WI38 (cell line): ENCODE data around the gene ABCA4.

Experiments used
- H3K4me3 ChIP-seq: 2 replicates; pipeline ENCODE4 v1.5.1; 2011; ENCODE audit warnings: low read depth, mild to moderate bottlenecking, control low read depth, low read length
- CTCF ChIP-seq: IDR thresholded peaks from 2 replicates; pipeline ENCODE4 v1.5.1; 2012; ENCODE audit warnings: low read depth, mild to moderate bottlenecking, control low read depth, low read length

Gene ABCA4

GRCh38 chr1:94132111-94132510 lies 11.2 kb upstream of the ABCA4 start:
- no peak overlapping the region for H3K4me3 ChIP-seq
- no peak for TF ChIP-seq CTCF

- no peak for TF ChIP-seq CTCF
- no peak overlapping the region for H3K4me3 ChIP-seq
These were observed 10.1 kb upstream of the ABCA4 start for GRCh38 chr1:94130851-94131595.

GRCh38 chr1:94126651-94127050 lies 5.7 kb upstream of the ABCA4 start:
- no peak overlapping the region for H3K4me3 ChIP-seq
- TF ChIP-seq CTCF, result no peak

- no peak for TF ChIP-seq CTCF
- no peak overlapping the region for H3K4me3 ChIP-seq
These were observed 4.9 kb upstream of the ABCA4 start for GRCh38 chr1:94125551-94126514.

GRCh38 chr1:94124538-94124937 lies 3.6 kb upstream of the ABCA4 start:
- H3K4me3 ChIP-seq, result no peak overlapping the region
- TF ChIP-seq CTCF, result no peak

GRCh38 chr1:94122201-94122970 lies 1.4 kb upstream of the ABCA4 start:
- H3K4me3 ChIP-seq, result no peak overlapping the region
- no peak for TF ChIP-seq CTCF
